NCI-H1436 treated with DMSO at 0.1 percent for 48 hours (cell line): ENCODE data around the gene PWP2.
"Not testable (repeated sequence)": the region's sequence is repeated elsewhere in the genome, so short reads cannot be mapped to it uniquely, and the experiment has no call there.

Experiments
- DNase-seq: peaks from one replicate; lab custom pipeline; 2025; lab: John Stamatoyannopoulos, UW

The PWP2 gene

DNA sequence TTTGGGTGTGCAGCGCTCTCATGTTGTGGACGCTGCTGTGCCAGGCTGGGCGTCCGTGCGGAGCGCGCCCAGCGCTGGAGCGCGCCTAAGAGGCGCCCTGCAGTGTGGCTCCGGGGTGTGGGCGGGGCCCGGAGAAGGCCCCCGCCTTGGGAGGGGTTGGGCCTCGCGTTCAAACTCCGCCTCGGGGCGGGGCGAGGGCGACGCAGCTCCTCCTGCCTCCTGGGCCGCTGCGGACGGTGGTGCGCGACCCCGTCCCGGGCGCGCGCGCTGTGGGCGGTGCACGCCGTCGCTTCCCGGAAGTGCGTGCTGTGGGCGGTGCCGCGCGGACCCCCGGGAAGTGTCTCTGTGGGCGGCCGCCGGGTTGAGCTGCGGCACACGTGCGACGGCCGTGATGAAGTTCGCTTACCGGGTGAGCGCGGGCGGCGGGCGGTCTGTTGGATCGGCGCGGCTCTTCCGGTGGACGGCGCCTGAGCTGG lies at the start of gene PWP2:
PWP2 (plus strand) TSS at position 374 of the 476 bp plus-strand sequence; CDS start at position 392, 18 bp downstream.
- DNase-seq: not testable (repeated sequence)

DNA sequence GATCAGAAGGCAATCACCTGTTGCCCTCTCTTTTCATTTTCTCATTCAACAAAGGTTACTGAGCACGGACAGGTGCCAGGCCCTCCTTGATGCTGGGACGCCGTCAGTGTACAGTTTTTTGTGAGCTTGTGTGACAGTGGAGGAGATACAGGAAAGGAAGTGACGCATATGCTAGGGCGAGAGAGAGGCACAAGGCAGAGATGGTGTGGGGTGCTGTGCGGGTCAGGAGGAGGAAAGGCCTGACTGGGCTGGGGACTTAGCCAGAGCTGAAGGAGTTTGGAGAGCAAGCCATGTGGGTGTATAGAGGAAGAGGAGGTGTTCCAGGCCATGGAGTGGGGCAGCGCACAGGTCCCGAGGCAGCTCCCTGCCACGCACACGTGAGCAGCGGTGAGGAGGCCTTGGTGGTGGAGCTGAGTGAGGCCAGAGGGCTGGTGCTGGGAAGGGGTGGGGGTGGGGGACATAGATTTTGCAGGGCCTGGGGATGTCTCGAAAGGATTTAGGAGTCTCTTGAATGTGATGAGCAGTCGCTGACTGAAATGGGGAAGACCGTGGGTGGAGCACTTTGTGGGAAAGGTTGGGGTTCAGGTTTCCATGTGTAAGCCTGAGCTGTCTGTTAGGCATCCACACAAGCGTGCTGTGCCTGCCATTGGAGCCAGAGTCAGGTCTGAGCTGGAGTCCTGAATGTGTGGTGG lies 49.1 kb upstream of the PWP2 start:
- no peak for DNase-seq

DNA sequence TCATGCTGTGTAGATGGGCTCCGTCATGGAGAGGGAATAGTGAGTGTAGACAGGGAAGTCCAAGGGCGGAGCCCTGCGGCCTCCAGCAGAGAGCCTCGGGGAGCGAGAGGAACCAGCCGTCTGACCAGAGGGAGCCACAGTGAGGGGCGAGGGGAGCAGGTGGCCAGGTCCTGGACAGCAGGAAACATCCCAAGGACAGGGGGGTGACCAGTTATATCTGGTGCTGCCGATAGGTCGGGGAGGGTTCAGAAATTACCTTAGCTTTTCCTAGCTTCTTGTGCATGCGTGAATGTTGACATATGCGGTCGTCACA lies 48.6 kb upstream of the PWP2 start:
- no peak for DNase-seq

DNA sequence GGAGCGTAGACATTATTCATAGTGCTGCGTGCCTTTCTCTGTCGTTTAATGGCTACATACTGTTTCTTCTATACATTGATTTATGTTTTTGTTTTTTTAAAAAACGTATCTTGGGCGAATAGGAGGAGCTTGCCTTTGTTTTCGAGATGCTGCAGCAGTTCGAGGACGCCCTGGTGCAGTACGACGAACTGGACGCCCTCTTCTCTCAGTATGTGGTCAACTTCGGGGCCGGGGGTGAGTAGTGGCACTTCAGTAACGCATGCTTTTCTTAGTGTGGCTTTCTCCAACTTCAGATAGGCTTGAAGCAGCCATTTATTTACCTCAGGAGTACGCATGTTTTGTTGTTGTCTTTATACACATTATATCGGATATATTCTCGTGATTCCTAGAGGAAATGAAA lies 48.2 kb upstream of the PWP2 start:
- DNase-seq: no peak

DNA sequence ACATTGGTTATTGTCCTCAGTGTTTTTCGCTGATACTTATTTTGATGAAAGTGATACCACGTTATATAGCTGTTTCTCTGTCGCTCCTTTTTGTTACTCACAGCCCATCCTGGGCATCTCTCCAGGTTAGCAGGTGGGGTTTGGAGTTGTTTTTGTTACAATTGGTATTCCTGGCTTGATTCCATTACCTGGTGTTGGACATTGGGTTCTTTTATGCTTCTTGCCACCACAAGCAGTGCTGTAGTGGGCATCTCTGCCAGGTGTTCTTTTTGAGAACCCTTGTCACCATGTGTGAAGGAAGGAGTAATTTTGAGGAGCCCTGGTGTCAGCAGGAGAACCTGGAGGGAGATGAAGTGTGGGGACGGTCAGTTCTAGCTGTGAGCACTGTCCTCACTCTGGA lies 47.5 kb upstream of the PWP2 start:
- no peak for DNase-seq

DNA sequence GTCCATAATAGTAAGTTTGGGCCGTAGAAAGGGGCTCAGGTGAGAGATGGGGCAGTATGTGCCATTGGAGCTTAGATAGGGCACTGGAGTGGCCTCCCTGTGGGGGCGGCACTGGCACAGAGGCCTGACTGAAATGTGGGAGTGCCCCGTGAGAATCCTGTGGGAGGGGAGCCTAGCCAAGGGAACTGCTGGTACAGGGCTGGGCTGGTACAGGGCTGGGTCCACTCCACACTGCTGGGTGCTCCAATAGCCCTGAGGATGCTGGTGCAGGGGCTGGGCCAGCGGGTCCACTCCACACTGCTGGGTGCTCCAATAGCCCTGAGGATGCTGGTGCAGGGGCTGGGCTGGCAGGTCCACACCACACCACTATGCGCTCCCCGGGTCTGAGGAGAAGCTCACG lies 44.8 kb upstream of the PWP2 start:
- DNase-seq: no peak

DNA sequence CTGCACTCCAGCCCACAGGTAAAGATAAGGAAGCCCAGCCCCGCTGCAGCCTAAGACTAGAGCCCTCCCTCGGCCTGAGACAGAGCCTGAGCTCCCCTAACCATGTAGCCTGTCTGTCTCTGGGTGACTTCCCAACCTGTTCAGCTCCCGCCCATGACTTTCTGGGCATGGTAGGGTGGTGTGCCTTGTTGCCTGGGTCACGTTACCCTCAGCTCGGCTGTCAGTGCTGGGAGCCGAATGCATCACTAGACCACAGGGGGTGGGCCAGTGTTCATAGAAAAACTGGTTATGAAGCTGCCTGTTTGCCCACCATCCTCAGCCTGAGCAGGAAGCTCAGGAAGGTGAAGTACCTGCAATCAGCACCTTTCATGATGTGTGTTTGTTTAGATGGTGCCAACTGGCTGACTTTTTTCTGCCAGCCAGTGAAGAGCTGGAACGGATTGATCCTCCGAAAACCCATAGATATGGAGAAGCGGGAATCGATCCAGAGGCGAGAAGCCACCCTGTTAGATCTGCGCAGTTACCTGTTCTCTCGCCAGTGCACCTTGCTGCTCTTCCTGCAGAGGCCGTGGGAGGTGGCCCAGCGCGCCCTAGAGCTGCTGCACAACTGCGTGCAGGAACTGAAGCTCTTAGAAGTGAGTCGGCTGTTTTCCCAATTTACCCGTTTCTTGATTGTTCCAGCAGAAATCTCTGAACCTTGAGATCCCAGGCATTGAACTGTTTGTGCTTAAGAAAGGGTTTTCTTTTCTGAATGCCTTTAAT lies 43.9 kb upstream of the PWP2 start:
- no peak for DNase-seq

DNA sequence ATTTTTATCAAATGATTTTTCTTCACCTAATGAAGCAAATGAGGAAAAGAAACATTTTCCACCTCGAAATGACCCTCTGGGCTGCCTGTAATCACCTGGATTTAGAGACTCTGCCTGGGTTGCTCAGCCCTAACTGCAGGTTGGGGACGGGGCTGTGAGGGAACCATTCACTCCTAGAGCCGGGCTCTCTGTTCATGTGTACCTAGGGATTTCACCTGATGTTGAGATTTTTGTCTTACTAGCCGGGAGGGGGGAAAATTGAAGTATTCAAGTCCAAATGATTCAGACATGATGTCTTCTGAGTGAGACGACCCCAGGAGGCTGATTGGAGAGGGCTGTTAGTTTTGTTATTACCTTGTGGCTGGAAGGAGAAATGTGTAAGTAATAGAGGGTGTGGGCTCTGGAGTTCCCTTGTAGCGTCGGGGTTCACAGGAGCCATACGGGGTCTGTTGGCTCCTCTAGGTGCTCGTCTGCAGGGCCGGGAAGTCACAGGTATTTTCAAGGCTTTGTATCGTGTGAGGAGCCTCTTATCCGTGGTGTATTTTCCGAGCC lies 42.3 kb upstream of the PWP2 start:
- DNase-seq: no peak

DNA sequence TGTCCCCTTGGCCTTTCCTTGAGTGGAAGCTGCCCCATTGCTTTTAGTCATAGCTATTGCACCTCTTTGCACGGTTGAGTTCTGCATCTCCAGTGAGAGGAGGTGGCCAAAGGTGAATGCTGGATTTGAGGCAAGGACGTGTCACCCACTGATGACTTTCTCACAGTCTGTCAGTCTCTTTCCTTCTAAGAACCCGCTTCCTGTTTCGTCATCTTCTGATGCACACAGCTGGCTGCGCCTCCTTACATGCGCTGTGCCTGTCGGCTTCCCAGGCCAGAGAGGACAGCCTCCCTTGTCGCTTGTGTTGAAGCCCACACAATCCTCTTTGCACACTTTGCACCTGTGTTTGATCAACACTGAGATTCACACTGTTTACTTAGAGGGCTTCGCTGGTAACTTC lies 41.8 kb upstream of the PWP2 start:
- DNase-seq: no peak

DNA sequence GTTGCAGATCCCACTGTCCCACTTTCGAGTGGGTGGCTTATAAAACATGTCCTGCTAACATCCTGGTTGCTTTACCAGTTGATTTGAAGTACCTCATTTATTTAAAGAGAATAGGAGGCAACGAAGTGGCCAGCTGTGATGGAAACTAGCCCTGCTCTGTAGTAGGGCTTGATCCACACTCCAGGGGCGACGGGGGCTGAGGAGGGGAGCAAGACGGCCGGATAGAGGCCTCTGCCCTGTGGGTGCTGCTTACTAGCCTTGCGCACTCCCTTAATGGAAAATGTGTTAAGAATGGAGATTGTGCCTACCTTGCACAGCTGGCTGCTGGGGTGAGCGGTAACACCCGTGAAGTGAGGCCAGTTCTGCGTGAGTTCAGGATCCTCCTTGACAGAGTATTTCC lies 41.1 kb upstream of the PWP2 start:
- no peak for DNase-seq

DNA sequence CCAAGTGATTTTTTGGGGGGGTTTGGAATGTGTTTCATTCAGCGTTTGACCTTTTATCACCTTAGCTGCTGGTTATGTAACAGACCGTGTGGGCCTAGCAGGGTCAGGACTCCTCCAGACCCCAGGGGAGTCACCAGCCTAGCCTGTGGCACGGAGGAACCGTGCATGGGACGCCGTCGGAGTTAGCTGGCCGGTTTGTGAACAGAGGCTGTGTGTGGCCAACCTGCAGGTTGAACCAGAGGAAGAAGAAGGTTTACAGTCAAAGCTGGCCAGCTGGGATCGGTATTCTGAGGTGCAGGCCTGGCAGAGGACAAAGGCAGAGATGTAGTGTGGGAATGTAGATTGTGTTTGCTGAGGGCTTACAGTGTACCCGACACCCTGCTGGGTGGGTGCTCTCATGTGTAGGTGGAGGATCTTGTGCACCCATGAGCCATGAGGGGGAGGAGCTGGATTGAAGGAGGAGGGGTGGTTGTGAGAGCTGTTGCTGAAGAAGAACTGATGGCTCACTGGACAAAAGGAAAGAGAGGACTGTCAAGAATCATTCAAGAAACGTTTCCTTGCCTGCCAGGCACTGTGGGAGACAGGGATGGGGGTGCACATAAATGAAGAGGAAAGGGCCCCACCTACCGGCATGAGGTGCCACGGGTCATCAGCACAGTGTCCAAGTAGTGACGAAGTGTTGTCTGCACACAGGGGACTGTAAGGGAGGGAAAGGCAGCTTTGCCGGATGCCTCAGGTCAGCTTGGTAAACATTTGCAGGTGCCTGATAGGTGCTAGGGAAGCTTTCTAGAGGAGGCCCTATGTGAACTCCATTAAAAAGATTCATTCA lies 40.0 kb upstream of the PWP2 start:
- no peak for DNase-seq

DNA sequence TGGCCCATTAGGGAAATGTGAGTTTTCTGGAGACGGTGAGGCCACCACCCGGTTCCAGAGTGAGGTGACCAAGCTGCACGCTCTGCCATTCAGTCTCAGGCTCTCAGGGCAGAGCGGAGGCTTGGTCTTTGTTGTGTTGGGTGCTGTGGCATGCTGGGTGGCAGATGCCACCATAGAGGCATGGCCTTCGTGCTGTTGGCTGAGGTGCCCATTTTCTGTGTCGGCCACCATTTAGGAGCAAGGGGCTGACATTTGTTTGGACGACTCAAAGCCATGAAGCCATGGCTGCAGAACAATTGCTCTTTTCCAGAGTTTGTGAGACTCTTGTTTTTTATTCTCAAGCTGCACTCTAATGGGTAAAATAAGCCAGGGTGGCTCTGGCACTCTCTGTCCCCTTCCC lies 36.8 kb upstream of the PWP2 start:
- no peak for DNase-seq

DNA sequence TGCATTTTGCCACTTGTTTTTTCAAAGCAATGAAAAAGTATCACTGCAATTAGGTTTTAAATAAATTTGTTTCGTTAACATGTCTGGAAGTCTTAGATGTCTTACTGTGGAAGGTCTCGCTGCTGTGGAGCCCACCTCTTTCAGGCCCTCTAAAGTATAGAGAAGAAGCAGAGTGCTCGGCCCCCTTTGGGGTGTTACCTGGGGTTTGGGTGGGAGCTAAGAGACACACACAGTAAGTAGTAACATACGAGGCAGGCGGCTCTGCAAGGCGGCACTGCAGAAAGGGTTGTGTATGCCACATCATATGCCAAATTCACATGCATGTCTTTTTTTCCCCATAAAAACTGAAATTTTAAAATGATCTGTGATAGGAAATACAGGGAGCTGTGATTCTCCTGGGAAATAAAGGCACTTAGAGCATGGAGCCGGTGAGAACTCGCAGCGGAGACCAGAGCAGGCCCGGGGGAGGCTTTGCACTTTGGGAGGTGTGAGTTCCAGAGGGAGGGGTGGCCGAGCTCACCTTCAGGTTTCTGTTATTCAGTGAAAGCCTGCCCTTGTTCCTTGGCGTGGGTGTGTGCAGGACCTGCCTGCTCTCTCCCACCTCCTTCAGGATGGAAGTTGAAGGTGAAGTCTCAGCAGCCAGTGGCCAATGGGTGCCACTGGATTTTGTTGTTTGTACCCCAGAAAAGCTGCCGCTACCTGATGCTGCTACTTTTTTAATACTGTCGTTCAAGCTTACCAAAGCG lies 35.7 kb upstream of the PWP2 start:
- DNase-seq: no peak

DNA sequence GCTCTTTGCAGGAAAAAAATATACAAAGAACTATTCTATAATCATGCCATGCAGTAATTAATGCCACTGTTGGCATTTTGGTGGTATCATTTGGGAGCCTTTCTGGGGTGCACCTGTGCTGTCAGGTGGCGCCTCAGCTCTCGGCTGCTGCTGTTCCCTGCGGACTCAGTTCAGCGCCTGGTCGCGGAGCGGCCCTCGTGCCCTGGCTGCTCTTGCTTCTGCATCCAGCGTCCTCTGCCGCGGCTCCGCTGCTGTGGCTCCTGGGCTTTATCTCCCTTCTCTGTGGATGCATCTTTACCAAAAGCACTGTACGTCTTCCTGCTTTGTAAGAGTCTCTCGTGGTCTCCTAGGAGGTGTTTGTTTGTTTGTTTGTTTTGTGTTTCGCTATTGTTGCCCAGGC lies 35.1 kb upstream of the PWP2 start:
- DNase-seq: no peak

DNA sequence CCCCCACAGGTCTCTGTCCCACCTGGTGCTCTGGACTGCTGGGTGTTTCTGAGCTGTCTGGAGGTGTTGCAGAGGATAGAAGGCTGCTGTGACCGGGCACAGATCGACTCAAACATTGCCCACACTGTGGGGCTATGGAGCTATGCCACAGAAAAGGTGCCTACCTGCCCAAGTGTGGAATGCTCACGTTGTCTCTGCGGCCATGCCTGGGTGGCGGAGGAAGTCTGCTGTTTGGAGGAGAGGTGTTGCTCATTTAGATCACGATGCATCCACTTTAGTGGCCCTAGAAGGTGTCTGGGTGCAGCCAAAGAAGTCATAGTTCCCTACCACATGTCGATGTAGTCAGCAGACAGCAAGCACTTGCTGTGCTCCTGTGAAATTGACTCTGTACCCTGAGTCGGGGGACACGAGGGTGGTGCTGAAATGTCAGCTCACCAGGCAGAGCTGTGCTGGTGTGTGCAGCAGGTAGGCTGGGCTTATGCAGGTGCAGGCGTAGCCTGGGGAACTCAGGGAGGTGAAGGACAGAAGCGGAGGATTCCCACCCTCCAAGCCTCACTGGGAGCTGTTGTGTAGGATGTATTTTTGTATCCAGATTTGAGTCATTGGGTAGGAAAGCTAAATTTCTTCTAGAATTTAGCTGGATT lies 32.8 kb upstream of the PWP2 start:
- no peak for DNase-seq

DNA sequence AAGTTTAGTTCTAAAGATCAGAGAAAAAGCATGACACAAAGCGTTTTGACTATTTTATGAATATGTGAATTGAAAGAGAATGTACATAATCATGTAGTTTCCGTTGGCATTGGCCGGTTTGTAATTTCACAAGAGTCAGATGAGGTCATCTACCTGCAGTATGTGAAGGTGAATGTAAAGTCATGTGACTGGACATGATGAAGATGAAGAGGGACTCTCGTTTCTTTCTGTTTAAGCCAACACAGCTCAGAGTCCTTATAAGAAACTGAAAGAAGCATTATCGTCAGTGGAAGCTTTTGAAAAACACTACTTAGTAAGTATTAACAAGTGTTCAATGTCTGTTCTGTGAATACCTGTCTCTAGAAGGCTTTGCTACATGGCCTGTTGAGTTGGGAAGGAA lies 30.9 kb upstream of the PWP2 start:
- no peak for DNase-seq

DNA sequence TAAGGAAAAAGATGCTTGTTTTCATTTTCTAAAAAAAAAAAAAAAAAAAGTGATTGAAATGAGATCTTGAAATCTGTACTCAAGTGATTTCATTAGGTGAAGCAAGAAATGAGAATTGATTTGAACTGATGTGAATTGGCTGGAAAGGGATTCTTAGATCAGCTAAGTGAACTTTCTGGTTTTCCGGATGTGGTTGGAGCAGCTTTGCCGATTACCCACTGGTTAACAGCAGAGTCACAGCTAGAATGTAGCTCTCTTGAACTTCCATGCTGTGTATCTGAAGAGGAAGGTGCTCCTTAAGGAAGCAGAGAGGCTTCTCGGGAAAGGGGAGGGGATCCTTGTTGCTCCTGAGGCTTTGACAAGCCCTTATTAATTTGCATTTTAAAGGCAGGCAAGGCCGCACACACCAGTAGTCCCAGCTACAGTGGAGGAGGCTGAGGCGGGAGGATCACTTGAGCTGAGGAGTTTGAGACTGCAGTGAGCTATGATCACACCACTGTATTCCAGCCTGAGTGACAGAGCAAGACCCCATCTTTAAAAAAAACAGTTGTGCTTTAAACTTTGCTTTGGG lies 28.7 kb upstream of the PWP2 start:
- DNase-seq: no peak

DNA sequence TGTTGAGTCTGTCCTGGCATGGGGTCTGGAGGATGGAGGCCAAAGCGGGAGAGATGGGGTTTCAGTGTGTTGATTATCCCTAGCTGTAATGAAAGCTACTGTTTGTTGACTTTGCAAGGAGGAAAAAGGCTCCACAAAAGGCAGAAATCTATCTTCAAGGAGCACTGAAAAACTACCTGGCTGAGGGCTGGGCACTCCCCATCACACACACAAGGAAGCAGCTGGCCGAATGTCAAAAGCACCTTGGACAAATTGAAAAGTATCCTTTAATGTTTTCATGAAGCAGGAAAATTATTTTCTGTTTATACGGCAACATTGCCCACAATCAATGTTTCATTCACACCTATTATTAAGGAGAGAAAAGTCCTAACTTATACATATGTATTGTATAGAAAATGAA lies 27.8 kb upstream of the PWP2 start:
- no peak for DNase-seq

DNA sequence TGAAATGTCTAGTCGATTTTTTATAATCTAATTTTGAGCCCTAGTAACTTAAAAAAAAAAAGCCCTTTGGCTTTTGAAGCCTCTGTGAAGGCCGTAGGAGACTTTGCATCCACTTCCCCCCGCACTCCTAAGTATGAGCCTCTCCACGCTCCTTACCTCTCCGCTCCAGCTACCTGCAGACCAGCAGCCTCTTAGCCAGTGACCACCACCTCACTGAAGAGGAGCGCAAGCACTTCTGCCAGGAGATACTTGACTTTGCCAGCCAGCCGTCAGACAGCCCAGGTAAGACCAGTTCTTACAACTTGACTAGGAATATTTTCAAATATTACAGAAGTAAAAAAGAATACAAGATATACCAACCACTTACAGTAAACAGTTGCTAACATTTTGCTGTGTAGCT lies 27.4 kb upstream of the PWP2 start:
- DNase-seq: no peak

DNA sequence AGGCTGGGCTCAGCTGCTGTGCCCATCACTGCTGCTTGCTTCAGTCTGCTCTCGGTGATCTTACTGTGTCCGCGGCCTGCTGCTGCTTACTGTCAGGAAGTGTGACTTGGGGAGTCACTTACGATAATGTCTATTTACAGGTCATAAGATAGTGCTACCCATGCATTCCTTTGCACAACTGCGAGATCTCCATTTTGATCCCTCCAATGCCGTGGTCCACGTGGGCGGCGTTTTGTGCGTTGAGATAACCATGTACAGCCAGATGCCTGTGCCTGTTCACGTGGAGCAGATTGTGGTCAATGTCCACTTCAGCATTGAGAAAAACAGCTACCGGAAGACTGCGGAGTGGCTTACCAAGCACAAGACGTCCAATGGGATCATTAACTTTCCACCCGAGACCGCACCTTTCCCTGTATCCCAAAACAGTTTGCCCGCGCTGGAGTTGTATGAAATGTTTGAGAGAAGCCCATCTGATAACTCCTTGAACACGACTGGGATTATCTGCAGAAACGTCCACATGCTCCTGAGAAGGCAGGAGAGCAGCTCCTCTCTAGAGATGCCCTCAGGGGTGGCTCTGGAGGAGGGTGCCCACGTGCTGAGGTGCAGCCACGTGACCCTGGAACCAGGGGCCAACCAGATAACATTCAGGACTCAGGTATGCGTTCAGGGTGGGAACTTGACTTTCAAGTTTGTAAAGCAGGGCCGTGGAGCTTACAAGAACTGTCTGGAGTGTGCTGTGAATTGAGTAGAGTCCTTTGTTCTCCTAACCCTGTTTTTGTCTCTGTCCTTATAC lies 24.4 kb upstream of the PWP2 start:
- no peak for DNase-seq
